GM12875 (cell line): Measurements from ENCODE around the gene CAPN5.
"Not testable (repeated sequence)": the region's sequence is repeated elsewhere in the genome, so short reads cannot be mapped to it uniquely, and the experiment has no call there.

Experiments used
- H3K4me3 ChIP-seq: one replicate; pipeline ENCODE4 v1.5.1; 2011; ENCODE audit warnings: low read depth, low read length, control low read depth
- TF ChIP-seq, protein P1 (sequence below): IDR thresholded peaks from 2 replicates; pipeline ENCODE4 v1.5.1; 2011; ENCODE audit warnings: low read depth, mild to moderate bottlenecking, control low read depth, inconsistent platforms, low read length, moderate library complexity, borderline replicate concordance; ENCODE audit not compliant: insufficient read depth

The CAPN5 gene

DNA sequence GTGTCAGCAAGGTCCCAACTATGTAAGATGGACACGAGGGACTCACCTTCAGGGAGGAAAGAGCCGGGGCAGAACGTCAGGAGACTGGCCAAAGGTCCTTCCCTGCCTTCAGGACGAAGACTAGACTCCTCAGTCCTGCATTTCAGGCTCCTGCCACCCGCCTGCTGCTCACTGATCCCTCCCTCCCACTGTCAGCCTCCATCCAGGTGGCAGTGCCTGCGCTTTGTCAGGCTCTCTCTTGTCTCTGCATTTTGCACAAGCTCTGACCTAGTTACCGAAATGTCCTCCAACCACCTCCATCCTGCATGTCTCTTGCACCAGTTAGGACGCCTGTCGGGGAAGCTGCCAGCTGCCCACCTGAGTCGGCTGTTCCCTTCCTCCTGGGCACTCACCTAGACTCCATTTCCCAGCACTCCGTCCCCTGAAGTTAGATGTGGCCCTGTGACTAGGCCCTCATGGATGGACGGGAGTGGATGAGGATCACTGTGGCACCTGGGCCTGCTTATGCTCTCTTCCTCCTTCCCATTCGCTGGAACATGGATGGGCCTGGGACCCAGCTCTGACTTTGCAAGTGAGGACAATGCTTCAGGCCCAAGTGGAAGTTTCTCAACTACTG lies 24.6 kb upstream of the CAPN5 start:
- TF ChIP-seq, protein P1, sequence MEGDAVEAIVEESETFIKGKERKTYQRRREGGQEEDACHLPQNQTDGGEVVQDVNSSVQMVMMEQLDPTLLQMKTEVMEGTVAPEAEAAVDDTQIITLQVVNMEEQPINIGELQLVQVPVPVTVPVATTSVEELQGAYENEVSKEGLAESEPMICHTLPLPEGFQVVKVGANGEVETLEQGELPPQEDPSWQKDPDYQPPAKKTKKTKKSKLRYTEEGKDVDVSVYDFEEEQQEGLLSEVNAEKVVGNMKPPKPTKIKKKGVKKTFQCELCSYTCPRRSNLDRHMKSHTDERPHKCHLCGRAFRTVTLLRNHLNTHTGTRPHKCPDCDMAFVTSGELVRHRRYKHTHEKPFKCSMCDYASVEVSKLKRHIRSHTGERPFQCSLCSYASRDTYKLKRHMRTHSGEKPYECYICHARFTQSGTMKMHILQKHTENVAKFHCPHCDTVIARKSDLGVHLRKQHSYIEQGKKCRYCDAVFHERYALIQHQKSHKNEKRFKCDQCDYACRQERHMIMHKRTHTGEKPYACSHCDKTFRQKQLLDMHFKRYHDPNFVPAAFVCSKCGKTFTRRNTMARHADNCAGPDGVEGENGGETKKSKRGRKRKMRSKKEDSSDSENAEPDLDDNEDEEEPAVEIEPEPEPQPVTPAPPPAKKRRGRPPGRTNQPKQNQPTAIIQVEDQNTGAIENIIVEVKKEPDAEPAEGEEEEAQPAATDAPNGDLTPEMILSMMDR, result no peak

GRCh38 chr11:77044356-77044755 lies 22.4 kb upstream of the CAPN5 start:
- H3K4me3 ChIP-seq, result no peak overlapping the region
- TF ChIP-seq, protein P1, result no peak

More for the DNA sequence above, 24.6 kb upstream of the CAPN5 start:
- H3K4me3 ChIP-seq, result no peak overlapping the region

DNA sequence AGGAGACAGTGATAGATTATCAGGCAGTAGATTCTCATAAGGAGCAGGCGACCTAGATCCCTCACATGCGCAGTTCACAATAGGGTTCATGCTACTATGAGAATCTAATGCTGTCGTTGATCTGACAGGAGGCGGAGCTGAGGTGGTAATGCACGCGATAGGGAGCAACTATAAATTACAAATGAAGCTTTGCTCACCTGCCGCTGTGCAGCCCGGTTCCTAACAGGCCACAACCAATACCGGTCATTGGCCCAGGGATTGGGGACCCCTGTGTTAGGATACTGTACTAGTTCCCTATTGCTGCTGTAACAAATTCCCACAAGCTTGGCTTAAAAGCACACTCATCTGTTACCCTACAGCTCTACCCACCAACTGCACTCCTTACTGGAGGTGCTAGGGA lies 21.9 kb upstream of the CAPN5 start:
- TF ChIP-seq, protein P1, result no peak
- H3K4me3 ChIP-seq, result no peak overlapping the region

DNA sequence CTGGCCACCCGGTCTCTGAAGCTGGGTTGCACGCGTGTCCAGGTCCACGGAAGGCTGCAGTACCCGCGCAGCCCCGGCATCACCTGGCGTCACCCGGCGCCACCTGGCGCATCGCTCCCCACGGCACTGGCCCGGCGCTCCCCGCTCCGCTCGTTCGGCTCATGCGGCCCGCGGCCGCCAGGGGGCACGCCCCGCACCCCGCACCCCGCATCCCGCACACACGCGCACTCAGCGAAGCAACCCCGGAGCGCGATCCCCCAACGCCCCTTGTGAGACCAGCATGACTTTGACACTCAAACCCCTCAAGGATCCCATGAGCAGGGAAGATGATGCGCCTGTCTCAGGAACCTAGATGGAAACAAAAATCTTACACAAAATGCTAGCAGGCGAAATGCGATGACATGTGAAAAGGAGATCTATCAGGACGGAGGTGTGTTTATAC lies 20.7 kb upstream of the CAPN5 start:
- TF ChIP-seq, protein P1, result peak; percentile 97
- H3K4me3 ChIP-seq, result no peak overlapping the region

- TF ChIP-seq, protein P1, result peak; percentile 42; the same call in 1 of the 2 replicates
- no peak overlapping the region for H3K4me3 ChIP-seq
These were observed 19.5 kb upstream of the CAPN5 start for GRCh38 chr11:77047007-77047927.

DNA sequence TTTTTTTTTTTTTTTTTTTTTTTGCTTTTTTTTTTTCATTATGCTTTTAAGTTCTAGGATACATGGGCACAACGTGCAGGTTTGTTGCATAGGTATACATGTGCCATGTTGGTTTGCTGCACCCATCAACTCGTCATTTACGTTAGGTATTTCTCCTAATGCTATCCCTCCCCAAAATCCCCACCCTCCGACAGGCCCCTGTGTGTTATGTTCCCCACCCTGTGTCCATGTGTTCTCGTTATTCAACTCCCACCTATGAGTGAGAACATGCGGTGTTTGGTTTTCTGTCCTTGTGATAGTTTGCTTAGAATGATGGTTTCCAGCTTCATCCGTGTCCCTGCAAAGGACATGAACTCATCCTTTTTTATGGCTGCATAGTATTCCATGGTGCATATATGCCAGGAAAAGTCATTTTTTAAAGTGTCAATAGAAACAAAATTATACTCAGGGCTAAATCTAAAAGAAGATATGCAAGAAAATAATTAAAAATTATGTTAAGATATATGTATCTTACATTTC lies 18.8 kb upstream of the CAPN5 start:
- not testable (repeated sequence) for H3K4me3 ChIP-seq

DNA sequence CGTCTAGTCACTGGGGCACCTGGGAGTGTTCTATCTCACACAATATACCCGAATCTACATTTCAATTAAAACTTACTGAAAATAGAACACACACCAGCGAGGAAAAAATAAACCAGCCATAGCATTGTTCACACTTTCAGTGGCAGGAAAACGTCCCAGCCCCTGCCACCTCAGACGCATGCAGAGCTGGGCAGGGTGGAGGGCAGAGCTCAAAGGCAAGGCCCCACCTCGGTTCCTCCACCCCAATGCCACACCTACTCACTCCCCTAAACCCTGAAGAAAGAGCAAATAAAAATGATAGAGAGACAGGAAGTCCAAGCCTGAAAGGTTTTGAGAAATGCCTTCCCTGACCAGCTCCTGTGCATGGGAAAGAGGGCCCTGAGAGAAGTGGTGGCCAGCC lies 17.7 kb upstream of the CAPN5 start:
- H3K4me3 ChIP-seq, result no peak overlapping the region
- TF ChIP-seq, protein P1, result no peak
